HEK293 (cell line): ENCODE results near the gene SERF2.

Experiments used
- AEBP2 ChIP-seq: fragments of 450-650 bp; formaldehyde crosslinking; IDR thresholded peaks from 2 replicates; pipeline ENCODE4 v1.5.1; 2016; ENCODE audit warnings: missing biosample characterization, missing genetic modification characterization, borderline replicate concordance
- CTCF ChIP-seq: fragments of 450-650 bp; formaldehyde crosslinking; IDR thresholded peaks from 2 replicates; pipeline ENCODE4 v1.5.1; 2016; ENCODE audit warnings: missing biosample characterization, missing genetic modification characterization
- GLI4 ChIP-seq: fragments of 450-650 bp; formaldehyde crosslinking; IDR thresholded peaks from 2 replicates; pipeline ENCODE4 v1.5.1; 2016; ENCODE audit warnings: missing biosample characterization, missing genetic modification characterization
- IKZF3 ChIP-seq: fragments of 450-650 bp; IDR thresholded peaks from 2 replicates; pipeline ENCODE4 v1.5.0; 2018; ENCODE audit warnings: missing biosample characterization, mild to moderate bottlenecking, missing genetic modification characterization, moderate library complexity
- KLF1 ChIP-seq: fragments of 450-650 bp; formaldehyde crosslinking; IDR thresholded peaks from 2 replicates; pipeline ENCODE4 v1.5.1; 2016; ENCODE audit warnings: missing biosample characterization, missing genetic modification characterization
- KLF10 ChIP-seq: fragments of 450-650 bp; IDR thresholded peaks from 2 replicates; pipeline ENCODE4 v1.5.1; 2018; ENCODE audit warnings: missing biosample characterization, mild to moderate bottlenecking, missing genetic modification characterization
- SP3 ChIP-seq: fragments of 450-650 bp; formaldehyde crosslinking; IDR thresholded peaks from 2 replicates; pipeline ENCODE4 v1.5.1; 2016; ENCODE audit warnings: missing biosample characterization, missing genetic modification characterization
- WT1 ChIP-seq: fragments of 450-650 bp; formaldehyde crosslinking; IDR thresholded peaks from 2 replicates; pipeline ENCODE4 v1.5.1; 2016; ENCODE audit warnings: missing biosample characterization, missing genetic modification characterization
- ZBTB17 ChIP-seq: fragments of 450-650 bp; formaldehyde crosslinking; IDR thresholded peaks from 2 replicates; pipeline ENCODE4 v1.5.1; 2016; ENCODE audit warnings: missing biosample characterization, missing genetic modification characterization
- ZFP37 ChIP-seq: fragments of 450-650 bp; formaldehyde crosslinking; IDR thresholded peaks from 2 replicates; pipeline ENCODE4 v1.5.1; 2016; ENCODE audit warnings: missing biosample characterization, missing genetic modification characterization
- ZNF10 ChIP-seq: fragments of 450-650 bp; formaldehyde crosslinking; IDR thresholded peaks from 2 replicates; pipeline ENCODE4 v1.5.1; 2017; ENCODE audit warnings: missing biosample characterization, missing genetic modification characterization
- ZNF133 ChIP-seq: fragments of 450-650 bp; formaldehyde crosslinking; IDR thresholded peaks from 2 replicates; pipeline ENCODE4 v1.5.1; 2016; ENCODE audit warnings: missing biosample characterization, missing genetic modification characterization
- ZNF157 ChIP-seq: fragments of 450-650 bp; formaldehyde crosslinking; IDR thresholded peaks from 2 replicates; pipeline ENCODE4 v1.5.1; 2016; ENCODE audit warnings: missing biosample characterization, missing genetic modification characterization
- ZNF174 ChIP-seq: fragments of 450-650 bp; formaldehyde crosslinking; IDR thresholded peaks from 2 replicates; pipeline ENCODE4 v1.5.0; 2017; ENCODE audit warnings: missing biosample characterization, mild to moderate bottlenecking, missing genetic modification characterization
- ZNF221 ChIP-seq: fragments of 450-650 bp; formaldehyde crosslinking; IDR thresholded peaks from 2 replicates; pipeline ENCODE4 v1.5.1; 2017; ENCODE audit warnings: missing biosample characterization, missing genetic modification characterization, borderline replicate concordance
- ZNF223 ChIP-seq: fragments of 450-650 bp; formaldehyde crosslinking; IDR thresholded peaks from 2 replicates; pipeline ENCODE4 v1.5.1; 2016; ENCODE audit warnings: missing biosample characterization, missing genetic modification characterization
- ZNF48 ChIP-seq: fragments of 450-650 bp; formaldehyde crosslinking; IDR thresholded peaks from 2 replicates; pipeline ENCODE4 v1.5.1; 2016; ENCODE audit warnings: missing biosample characterization, missing genetic modification characterization
- ZNF585B ChIP-seq: fragments of 450-650 bp; formaldehyde crosslinking; IDR thresholded peaks from 2 replicates; pipeline ENCODE4 v1.5.1; 2016; ENCODE audit warnings: missing biosample characterization, missing genetic modification characterization
- ZNF596 ChIP-seq: fragments of 450-650 bp; IDR thresholded peaks from 2 replicates; pipeline ENCODE4 v1.5.0; 2018; ENCODE audit warnings: missing biosample characterization, mild to moderate bottlenecking, missing genetic modification characterization, moderate library complexity
- ZNF623 ChIP-seq: fragments of 450-650 bp; formaldehyde crosslinking; IDR thresholded peaks from 2 replicates; pipeline ENCODE4 v1.5.1; 2016; ENCODE audit warnings: missing biosample characterization, missing genetic modification characterization
- ZNF707 ChIP-seq: fragments of 450-650 bp; formaldehyde crosslinking; IDR thresholded peaks from 2 replicates; pipeline ENCODE4 v1.5.1; 2016; ENCODE audit warnings: missing biosample characterization, missing genetic modification characterization
- ZNF776 ChIP-seq: fragments of 450-650 bp; formaldehyde crosslinking; IDR thresholded peaks from 2 replicates; pipeline ENCODE4 v1.5.0; 2017; ENCODE audit warnings: missing biosample characterization, missing genetic modification characterization, borderline replicate concordance
- ZSCAN16 ChIP-seq: fragments of 450-650 bp; formaldehyde crosslinking; IDR thresholded peaks from 2 replicates; pipeline ENCODE4 v1.5.1; 2016; ENCODE audit warnings: missing biosample characterization, missing genetic modification characterization
- TF ChIP-seq, protein P1 (sequence below): fragments of 450-650 bp; formaldehyde crosslinking; IDR thresholded peaks from 2 replicates; pipeline ENCODE4 v1.5.1; 2016; ENCODE audit warnings: missing biosample characterization, missing genetic modification characterization
- TF ChIP-seq, protein P2 (sequence below): fragments of 450-650 bp; formaldehyde crosslinking; IDR thresholded peaks from 2 replicates; pipeline ENCODE4 v1.5.1; 2016; ENCODE audit warnings: missing biosample characterization, missing genetic modification characterization, borderline replicate concordance
- TF ChIP-seq, protein P3 (sequence below): fragments of 450-650 bp; formaldehyde crosslinking; conservative IDR thresholded peaks from 2 replicates; pipeline ENCODE4 v1.5.1; 2016; ENCODE audit warnings: low read depth, missing biosample characterization, missing genetic modification characterization

SERF2 gene

DNA sequence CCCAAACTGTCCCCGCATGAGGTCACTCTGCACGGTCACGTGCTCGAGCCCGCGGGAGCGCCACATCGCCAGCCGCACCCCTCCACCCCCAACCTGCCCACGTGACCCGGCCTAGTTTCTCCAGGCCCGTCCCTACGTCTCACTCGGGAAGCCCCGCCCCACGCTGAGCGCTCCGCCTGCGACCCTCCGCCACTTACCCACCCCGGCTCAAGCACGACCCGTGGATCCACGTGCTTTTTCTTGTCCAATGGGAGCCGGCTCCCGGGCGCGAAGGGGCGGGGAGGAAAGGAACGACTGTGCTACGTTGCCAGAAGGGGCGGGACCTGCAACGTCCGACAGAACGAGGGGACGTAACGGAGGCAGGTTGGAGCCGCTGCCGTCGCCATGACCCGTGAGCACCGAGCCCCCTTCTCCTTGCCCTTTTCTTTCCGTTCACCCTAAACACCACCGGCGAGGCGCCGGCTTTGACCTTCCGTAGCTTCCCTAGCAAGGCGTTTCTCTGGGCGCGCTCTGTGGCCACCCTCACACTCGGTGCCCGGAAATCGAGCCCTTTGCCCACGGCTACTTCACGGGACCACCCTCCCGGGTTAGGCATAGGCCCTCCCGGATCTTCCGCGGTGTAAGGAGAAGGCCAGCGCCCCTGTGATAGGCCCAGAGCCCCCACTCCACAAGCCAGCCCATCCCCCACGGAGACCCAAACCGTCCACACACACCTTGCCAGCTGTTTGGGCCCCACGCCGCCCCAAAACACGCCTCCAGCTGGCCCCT is at the start of gene SERF2 (continued):
- TF ChIP-seq, protein P1, sequence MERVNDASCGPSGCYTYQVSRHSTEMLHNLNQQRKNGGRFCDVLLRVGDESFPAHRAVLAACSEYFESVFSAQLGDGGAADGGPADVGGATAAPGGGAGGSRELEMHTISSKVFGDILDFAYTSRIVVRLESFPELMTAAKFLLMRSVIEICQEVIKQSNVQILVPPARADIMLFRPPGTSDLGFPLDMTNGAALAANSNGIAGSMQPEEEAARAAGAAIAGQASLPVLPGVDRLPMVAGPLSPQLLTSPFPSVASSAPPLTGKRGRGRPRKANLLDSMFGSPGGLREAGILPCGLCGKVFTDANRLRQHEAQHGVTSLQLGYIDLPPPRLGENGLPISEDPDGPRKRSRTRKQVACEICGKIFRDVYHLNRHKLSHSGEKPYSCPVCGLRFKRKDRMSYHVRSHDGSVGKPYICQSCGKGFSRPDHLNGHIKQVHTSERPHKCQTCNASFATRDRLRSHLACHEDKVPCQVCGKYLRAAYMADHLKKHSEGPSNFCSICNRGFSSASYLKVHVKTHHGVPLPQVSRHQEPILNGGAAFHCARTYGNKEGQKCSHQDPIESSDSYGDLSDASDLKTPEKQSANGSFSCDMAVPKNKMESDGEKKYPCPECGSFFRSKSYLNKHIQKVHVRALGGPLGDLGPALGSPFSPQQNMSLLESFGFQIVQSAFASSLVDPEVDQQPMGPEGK (tag by site-specific recombination): peak; percentile 90
- TF ChIP-seq KLF10 (tag by site-specific recombination) (peak; percentile 59; the same call in 1 of the 2 replicates), CTCF (tag by site-specific recombination) (no peak), ZNF707 (tag by site-specific recombination) (no peak), ZNF776 (tag by site-specific recombination) (no peak), ZNF10 (tag by site-specific recombination) (no peak), ZNF133 (tag by site-specific recombination) (no peak), ZSCAN16 (tag by site-specific recombination) (no peak), ZNF585B (tag by site-specific recombination) (no peak), ZNF174 (tag by site-specific recombination) (no peak), ZNF48 (no peak), ZNF157 (tag by site-specific recombination) (no peak), ZFP37 (tag by site-specific recombination) (no peak), WT1 (tag by site-specific recombination) (0 out of 2 replicates have a peak, but pooled peaks have one; percentile 26), ZNF623 (tag by site-specific recombination) (no peak), ZNF223 (tag by site-specific recombination) (no peak), AEBP2 (tag by site-specific recombination) (no peak), ZNF596 (no peak), IKZF3 (no peak), ZNF221 (no peak), ZBTB17 (tag by site-specific recombination) (peak; percentile 70), SP3 (peak; percentile 80), KLF1 (tag by site-specific recombination) (peak; percentile 59), GLI4 (tag by site-specific recombination) (no peak)
- TF ChIP-seq, protein P2, sequence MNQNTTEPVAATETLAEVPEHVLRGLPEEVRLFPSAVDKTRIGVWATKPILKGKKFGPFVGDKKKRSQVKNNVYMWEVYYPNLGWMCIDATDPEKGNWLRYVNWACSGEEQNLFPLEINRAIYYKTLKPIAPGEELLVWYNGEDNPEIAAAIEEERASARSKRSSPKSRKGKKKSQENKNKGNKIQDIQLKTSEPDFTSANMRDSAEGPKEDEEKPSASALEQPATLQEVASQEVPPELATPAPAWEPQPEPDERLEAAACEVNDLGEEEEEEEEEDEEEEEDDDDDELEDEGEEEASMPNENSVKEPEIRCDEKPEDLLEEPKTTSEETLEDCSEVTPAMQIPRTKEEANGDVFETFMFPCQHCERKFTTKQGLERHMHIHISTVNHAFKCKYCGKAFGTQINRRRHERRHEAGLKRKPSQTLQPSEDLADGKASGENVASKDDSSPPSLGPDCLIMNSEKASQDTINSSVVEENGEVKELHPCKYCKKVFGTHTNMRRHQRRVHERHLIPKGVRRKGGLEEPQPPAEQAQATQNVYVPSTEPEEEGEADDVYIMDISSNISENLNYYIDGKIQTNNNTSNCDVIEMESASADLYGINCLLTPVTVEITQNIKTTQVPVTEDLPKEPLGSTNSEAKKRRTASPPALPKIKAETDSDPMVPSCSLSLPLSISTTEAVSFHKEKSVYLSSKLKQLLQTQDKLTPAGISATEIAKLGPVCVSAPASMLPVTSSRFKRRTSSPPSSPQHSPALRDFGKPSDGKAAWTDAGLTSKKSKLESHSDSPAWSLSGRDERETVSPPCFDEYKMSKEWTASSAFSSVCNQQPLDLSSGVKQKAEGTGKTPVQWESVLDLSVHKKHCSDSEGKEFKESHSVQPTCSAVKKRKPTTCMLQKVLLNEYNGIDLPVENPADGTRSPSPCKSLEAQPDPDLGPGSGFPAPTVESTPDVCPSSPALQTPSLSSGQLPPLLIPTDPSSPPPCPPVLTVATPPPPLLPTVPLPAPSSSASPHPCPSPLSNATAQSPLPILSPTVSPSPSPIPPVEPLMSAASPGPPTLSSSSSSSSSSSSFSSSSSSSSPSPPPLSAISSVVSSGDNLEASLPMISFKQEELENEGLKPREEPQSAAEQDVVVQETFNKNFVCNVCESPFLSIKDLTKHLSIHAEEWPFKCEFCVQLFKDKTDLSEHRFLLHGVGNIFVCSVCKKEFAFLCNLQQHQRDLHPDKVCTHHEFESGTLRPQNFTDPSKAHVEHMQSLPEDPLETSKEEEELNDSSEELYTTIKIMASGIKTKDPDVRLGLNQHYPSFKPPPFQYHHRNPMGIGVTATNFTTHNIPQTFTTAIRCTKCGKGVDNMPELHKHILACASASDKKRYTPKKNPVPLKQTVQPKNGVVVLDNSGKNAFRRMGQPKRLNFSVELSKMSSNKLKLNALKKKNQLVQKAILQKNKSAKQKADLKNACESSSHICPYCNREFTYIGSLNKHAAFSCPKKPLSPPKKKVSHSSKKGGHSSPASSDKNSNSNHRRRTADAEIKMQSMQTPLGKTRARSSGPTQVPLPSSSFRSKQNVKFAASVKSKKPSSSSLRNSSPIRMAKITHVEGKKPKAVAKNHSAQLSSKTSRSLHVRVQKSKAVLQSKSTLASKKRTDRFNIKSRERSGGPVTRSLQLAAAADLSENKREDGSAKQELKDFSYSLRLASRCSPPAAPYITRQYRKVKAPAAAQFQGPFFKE (tag by site-specific recombination): 0 out of 2 replicates have a peak, but pooled peaks have one; percentile 75
- TF ChIP-seq, protein P3, sequence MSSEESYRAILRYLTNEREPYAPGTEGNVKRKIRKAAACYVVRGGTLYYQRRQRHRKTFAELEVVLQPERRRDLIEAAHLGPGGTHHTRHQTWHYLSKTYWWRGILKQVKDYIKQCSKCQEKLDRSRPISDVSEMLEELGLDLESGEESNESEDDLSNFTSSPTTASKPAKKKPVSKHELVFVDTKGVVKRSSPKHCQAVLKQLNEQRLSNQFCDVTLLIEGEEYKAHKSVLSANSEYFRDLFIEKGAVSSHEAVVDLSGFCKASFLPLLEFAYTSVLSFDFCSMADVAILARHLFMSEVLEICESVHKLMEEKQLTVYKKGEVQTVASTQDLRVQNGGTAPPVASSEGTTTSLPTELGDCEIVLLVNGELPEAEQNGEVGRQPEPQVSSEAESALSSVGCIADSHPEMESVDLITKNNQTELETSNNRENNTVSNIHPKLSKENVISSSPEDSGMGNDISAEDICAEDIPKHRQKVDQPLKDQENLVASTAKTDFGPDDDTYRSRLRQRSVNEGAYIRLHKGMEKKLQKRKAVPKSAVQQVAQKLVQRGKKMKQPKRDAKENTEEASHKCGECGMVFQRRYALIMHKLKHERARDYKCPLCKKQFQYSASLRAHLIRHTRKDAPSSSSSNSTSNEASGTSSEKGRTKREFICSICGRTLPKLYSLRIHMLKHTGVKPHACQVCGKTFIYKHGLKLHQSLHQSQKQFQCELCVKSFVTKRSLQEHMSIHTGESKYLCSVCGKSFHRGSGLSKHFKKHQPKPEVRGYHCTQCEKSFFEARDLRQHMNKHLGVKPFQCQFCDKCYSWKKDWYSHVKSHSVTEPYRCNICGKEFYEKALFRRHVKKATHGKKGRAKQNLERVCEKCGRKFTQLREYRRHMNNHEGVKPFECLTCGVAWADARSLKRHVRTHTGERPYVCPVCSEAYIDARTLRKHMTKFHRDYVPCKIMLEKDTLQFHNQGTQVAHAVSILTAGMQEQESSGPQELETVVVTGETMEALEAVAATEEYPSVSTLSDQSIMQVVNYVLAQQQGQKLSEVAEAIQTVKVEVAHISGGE: 0 out of 2 replicates have a peak, but pooled peaks have one; percentile 9
